Kidney (tissue), 14 donors: ENCODE data around the gene ATG2B. TPM values are rescaled to one million over a fixed set of nuclear protein-coding genes. Genes with fewer than 3 reads are reported as not detected.

Source experiments
- DNase-seq, 5 donors: peaks; one replicate each; pipeline ENCODE4 v3.0.0-alpha.2; 2013 to 2020
- FAIRE-seq: peaks from 2 replicates; lab custom pipeline; 2012; peaks lifted over from hg19 to GRCh38; lab: Jason Lieb, UNC
- H3K27ac ChIP-seq, 2 donors: one replicate each; pipeline ENCODE4 v1.7.0; 2013; ENCODE audit warnings: low read depth in 2 of 2, low read length in 2 of 2, inconsistent platforms in 1 of 2
- H3K27me3 ChIP-seq: one replicate; pipeline ENCODE4 v1.7.1; 2013; ENCODE audit warnings: low read length, inconsistent platforms; ENCODE audit not compliant: control insufficient read depth, insufficient read depth
- H3K36me3 ChIP-seq, 3 donors: one replicate each; pipeline versions ENCODE4 v1.7.0 to v1.7.1; 2013; ENCODE audit warnings: low read length in 3 of 3, control low read depth in 1 of 3, inconsistent platforms in 1 of 3; ENCODE audit not compliant: insufficient read depth in 3 of 3, control insufficient read depth in 2 of 3
- H3K4me1 ChIP-seq, 3 donors: one replicate each; pipeline versions ENCODE4 v1.7.0 to v1.7.1; 2013; ENCODE audit warnings: low read length in 3 of 3, inconsistent platforms in 1 of 3, low read depth in 1 of 3; ENCODE audit not compliant: control insufficient read depth in 2 of 3, insufficient read depth in 2 of 3
- H3K4me3 ChIP-seq, 3 donors: one replicate each; pipeline versions ENCODE4 v1.7.0 to v1.8.1; 2013; ENCODE audit warnings: low read length in 3 of 3, control low read depth in 1 of 3, inconsistent platforms in 1 of 3
- H3K9ac ChIP-seq, 3 donors: one replicate each; pipeline versions ENCODE4 v1.7.0 to v1.7.1; 2013; ENCODE audit warnings: low read length in 3 of 3, control low read depth in 1 of 3, inconsistent platforms in 1 of 3
- H3K9me3 ChIP-seq, 3 donors: one replicate each; pipeline versions ENCODE4 v1.7.0 to v1.7.1; 2013; ENCODE audit warnings: low read length in 3 of 3, control low read depth in 1 of 3, inconsistent platforms in 1 of 3; ENCODE audit not compliant: control insufficient read depth in 2 of 3, insufficient read depth in 1 of 3
- intact Hi-C: fragments of 100-400 bp; cut with DNase I; formaldehyde crosslinking; loops from one replicate; pipeline ENCODE4 v1.11.1; 2022
- polyA plus RNA-seq: library from polyadenylated mRNA; stranded (reverse); fragments of 350-450 nt; fragmentation: Illumina TruSeq; extraction: RNeasy Lipid Tissue Mini Kit (QIAGEN cat#74804); gene quantifications from one replicate; pipeline ENCODE4 v1.2.3, GENCODE V29; 2014; ENCODE audit warnings: low read depth, low replicate concordance; ENCODE audit not compliant: insufficient read depth
- total RNA-seq: library from RNA; stranded (reverse); fragmentation: NEBNext Ultra II Directional; extraction: Animal tissue kit (Norgen Biotek cat#: 25700); gene quantifications from one replicate; pipeline ENCODE4 v1.2.1, GENCODE V29; 2021
- TF ChIP-seq, protein P1 (sequence below): IDR thresholded peaks from 3 replicates; pipeline ENCODE4 v1.5.1; 2012; ENCODE audit warnings: mild to moderate bottlenecking, moderate library complexity, borderline replicate concordance; ENCODE audit not compliant: insufficient read depth; ENCODE audit errors: extremely low read depth
- donor health status: control.
- donor health status: control.
- donor health status: control.
- donor health status: control.
- donor health status: control.
- donor health status: DM: yes; HTN: yes; CAD: no.
- donor health status: Normal renal cell carcinoma (clear cell type).

The ATG2B gene
- total and polyA plus RNA-seq, 2 donors from 2014 or later, result 3.8 to 35.8 TPM

DNA sequence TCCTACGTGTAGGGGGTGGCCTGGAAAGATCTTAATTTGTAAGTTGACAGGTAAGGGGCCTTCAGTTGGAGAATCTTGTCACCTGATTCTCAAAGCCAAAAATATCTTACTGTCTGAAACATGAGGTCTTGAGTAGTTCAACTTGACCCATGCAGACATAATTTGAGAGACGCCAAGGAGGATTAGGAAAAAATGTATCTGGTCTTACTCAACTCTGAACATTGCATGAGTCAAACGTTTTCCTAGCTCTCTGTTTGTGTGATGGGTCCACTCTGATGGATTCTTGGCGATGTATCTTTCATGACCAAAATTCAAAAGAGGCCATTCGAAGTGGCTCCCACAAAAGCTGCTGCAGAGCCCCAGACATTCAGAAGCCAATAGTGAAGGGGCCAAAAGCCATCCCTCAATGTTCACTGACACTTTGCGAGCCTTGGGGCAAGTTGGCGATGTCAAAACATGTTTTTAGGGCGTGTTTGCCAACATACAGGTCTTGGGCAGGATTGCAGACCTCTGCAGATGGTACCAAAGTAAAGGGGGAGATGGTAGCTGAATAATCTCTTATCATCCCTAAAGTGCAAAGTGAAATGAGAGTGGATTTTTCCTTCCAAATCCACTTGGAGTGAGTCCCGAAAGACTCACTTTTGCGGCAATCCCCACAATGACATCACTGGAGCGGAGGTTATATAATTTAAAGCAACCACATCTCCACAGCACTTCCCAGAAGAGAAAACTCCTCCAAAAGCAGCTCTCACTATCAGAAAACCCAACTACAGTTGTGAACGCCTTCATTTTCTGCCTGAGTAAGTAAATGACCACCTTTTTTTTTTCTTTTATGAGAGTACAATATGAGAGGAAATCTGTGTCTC lies 107.4 kb downstream of the ATG2B start, which contains the start of gene BDKRB1:
Gene BDKRB1 (plus strand): TSS at position 710 of the 866 bp plus-strand sequence. CDS start 7,473 bp downstream, outside the sequence.
- DNase-seq (no peak), FAIRE-seq (no peak)
- Histone ChIP-seq H3K27ac (no peak within 1 kb of the TSS), H3K9me3 (peaks cover 0 to 5% (median 0%) of the 10 kb centered on the region in 3 donors), H3K36me3 (no peaks in the 10 kb centered on the region), H3K4me1 (no peaks in the 10 kb centered on the region), H3K27me3 (no peaks in the 10 kb centered on the region), H3K9ac (no peak within 1 kb of the TSS), H3K4me3 (no peak within 1 kb of the TSS)
- TF ChIP-seq, protein P1, sequence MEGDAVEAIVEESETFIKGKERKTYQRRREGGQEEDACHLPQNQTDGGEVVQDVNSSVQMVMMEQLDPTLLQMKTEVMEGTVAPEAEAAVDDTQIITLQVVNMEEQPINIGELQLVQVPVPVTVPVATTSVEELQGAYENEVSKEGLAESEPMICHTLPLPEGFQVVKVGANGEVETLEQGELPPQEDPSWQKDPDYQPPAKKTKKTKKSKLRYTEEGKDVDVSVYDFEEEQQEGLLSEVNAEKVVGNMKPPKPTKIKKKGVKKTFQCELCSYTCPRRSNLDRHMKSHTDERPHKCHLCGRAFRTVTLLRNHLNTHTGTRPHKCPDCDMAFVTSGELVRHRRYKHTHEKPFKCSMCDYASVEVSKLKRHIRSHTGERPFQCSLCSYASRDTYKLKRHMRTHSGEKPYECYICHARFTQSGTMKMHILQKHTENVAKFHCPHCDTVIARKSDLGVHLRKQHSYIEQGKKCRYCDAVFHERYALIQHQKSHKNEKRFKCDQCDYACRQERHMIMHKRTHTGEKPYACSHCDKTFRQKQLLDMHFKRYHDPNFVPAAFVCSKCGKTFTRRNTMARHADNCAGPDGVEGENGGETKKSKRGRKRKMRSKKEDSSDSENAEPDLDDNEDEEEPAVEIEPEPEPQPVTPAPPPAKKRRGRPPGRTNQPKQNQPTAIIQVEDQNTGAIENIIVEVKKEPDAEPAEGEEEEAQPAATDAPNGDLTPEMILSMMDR, result no peak
- intact Hi-C loops, result no loop called here

DNA sequence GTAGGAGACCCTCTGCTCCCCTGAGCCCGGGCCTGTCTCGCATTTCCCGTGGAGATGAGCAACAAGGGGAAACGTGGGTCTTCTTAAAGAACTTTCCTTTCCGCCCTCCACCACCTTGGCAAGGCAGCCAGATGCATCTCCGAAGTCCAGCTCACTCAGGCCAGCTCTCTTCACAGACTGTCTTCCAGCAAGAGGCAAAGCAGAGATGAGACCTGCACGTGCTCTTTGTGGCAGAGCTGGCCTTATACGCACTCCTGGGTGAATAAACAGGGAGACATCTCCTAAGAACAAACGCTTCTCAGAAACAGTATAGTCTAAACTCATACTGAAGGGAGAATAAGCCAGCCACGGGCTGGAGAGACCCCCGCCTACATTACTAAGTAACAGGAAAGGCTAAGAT lies 108.5 kb downstream of the ATG2B start:
- intact Hi-C loops, result no loop called here
- Histone ChIP-seq H3K9me3 (peaks cover 0 to 3% (median 0%) of the 10 kb centered on the region in 3 donors), H3K27me3 (no peaks in the 10 kb centered on the region), H3K4me3 (no peak overlapping the region), H3K4me1 (no peaks in the 10 kb centered on the region), H3K36me3 (no peaks in the 10 kb centered on the region), H3K27ac (no peak overlapping the region), H3K9ac (no peak overlapping the region)
- DNase-seq (no peak), FAIRE-seq (no peak)
- TF ChIP-seq, protein P1, result no peak

DNA sequence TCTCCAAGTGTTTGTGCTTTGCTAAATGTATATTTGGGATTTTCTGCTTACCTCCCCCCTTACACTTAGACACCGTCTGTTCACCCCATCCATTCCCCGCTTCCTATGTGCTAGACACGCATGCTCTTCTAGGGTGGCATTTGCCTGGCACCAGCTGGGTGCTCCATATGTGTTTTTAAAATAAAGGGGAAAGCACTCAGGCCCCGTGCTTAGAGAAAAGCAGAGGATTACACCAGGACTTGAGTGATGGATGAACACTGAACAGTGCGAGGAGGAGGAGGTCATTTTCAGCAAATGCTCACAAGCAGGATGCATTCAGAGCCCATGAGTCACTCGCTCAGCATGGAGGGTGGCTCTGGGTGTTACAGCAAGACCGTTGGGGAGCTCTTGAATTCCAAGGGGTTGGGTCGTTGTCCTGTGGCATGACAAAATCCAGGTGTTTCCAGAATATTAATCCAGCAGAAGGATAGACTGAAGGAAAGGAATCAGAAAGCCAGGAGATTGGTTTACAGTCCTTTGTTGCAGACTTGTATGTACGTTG lies 110.1 kb downstream of the ATG2B start:
- Histone ChIP-seq H3K27ac (no peak overlapping the region), H3K9me3 (no peaks in the 10 kb centered on the region), H3K4me3 (no peak overlapping the region), H3K4me1 (no peaks in the 10 kb centered on the region), H3K36me3 (no peaks in the 10 kb centered on the region), H3K27me3 (no peaks in the 10 kb centered on the region), H3K9ac (no peak overlapping the region)
- FAIRE-seq (no peak), DNase-seq (no peak)
- TF ChIP-seq, protein P1, result no peak
- intact Hi-C loops, result no loop called here
